Measurements from ENCODE around the gene IMMP2L. TPM values are rescaled to one million over a fixed set of nuclear protein-coding genes. Genes with fewer than 3 reads are reported as not detected.

IMMP2L gene
- polyA plus RNA-seq, 1 donor (not counting 4 experiments of a cell fraction or from before 2014, with no cell fraction given): 14.1 TPM

DNA sequence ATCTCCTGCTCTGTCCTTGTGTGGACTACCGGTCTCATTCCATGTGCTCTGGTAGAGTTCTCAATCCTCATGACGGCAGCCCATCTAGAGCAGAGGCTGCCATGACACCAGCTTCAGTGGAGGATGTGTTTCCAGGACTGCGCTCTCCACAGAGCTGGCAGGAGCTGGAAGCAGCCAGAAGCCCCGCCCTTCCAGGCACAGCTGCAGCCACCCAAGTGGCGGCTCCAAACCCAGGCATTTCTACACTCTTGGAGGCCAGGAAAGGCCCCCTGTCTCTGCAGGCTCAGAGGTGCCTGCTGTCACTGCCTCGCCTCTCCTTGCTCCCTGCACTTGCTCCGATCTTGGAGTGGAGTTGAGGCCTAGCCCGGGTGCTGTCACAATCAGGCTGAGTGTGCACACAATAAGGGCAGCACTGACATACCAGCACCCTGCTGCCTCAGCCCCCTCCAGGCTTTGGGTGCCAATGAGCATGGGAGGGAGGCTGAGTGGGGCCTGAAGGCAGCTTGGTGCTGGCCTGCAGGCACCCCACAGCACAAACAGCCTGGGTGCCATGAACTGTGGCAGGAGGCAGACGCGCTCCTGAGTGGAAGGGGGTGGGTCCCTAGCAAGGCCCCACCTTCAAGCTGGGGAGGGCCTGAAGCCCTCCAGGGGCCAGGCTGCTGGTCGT, 349.3 kb downstream of the IMMP2L start:
- Histone ChIP-seq H3K4me3 (ENCODE audit: control insufficient read depth in 2 of 3, extremely low read depth in 1 of 3, insufficient read depth in 2 of 3, low read depth in 1 of 3, low read length in 3 of 3) (no peak overlapping the region), H3K27ac (ENCODE audit: control insufficient read depth, insufficient read depth, low read length) (no peak overlapping the region), H3K4me2 (ENCODE audit: control insufficient read depth, extremely low read depth, insufficient read depth, low read depth, low read length) (no peak overlapping the region), H3K9me3 (ENCODE audit: control insufficient read depth, low read depth, low read length) (no peaks in the 10 kb centered on the region), H3K27me3 (ENCODE audit: control insufficient read depth, extremely low read depth, insufficient read depth, low read length) (no peaks in the 10 kb centered on the region), H3K9me1 (ENCODE audit: control insufficient read depth, extremely low read depth, insufficient read depth, low read length) (no peaks in the 10 kb centered on the region), H2AFZ (ENCODE audit: control insufficient read depth, low read length) (no peak overlapping the region), H3K79me2 (ENCODE audit: control insufficient read depth, insufficient read depth, low read length) (no peaks in the 10 kb centered on the region), H3K9ac (ENCODE audit: control insufficient read depth, extremely low read depth, insufficient read depth, low read length) (no peak overlapping the region), H3K36me3 (ENCODE audit: control insufficient read depth in 2 of 2, extremely low read depth in 1 of 2, insufficient read depth in 2 of 2, low read length in 2 of 2) (no peaks in the 10 kb centered on the region), H3K4me1 (ENCODE audit: control insufficient read depth, extremely low read depth, insufficient read depth, low read length) (no peaks in the 10 kb centered on the region), H4K20me1 (ENCODE audit: control insufficient read depth, extremely low read depth, insufficient read depth, low read length) (no peaks in the 10 kb centered on the region)
- TF ChIP-seq CTCF (optimal IDR thresholded peaks at IDR 0.05 in 1 of 3, IDR thresholded peaks at IDR 0.05 in 1 of 3, conservative IDR thresholded peaks at IDR 0.05 in 1 of 3; ENCODE audit: extremely low read depth in 1 of 3, insufficient read depth in 2 of 3, low read length in 3 of 3) (no peak), EZH2 (IDR thresholded peaks at IDR 0.05; ENCODE audit: low read length) (no peak)
- dilution Hi-C loops (cut with MboI; ENCODE audit: extremely low pct_ligation_motif_present, low sequenced_read_pairs): no loop called here
- no peak for FAIRE-seq
- DNase-seq (ENCODE audit: low read depth, low spot score): no peak

GRCh38 chr7:111210996-111211395, 351.3 kb downstream of the IMMP2L start:
- H3K9ac ChIP-seq (ENCODE audit: control insufficient read depth, extremely low read depth, insufficient read depth, low read length): no peak overlapping the region
- dilution Hi-C loops (cut with MboI; ENCODE audit: extremely low pct_ligation_motif_present, low sequenced_read_pairs): no loop called here
- no peak overlapping the region for H3K4me2 ChIP-seq (ENCODE audit: control insufficient read depth, extremely low read depth, insufficient read depth, low read depth, low read length)
- no peak overlapping the region for H3K4me3 ChIP-seq (ENCODE audit: control insufficient read depth in 2 of 3, extremely low read depth in 1 of 3, insufficient read depth in 2 of 3, low read depth in 1 of 3, low read length in 3 of 3)
- TF ChIP-seq EZH2 (IDR thresholded peaks at IDR 0.05; ENCODE audit: low read length): no peak
- TF ChIP-seq CTCF (optimal IDR thresholded peaks at IDR 0.05 in 1 of 3, IDR thresholded peaks at IDR 0.05 in 1 of 3, conservative IDR thresholded peaks at IDR 0.05 in 1 of 3; ENCODE audit: extremely low read depth in 1 of 3, insufficient read depth in 2 of 3, low read length in 3 of 3): no peak
- FAIRE-seq: no peak
- no peak for DNase-seq (ENCODE audit: low read depth, low spot score)
- H3K4me1 ChIP-seq (ENCODE audit: control insufficient read depth, extremely low read depth, insufficient read depth, low read length): no peaks in the 10 kb centered on the region
- H4K20me1 ChIP-seq (ENCODE audit: control insufficient read depth, extremely low read depth, insufficient read depth, low read length): no peaks in the 10 kb centered on the region
- no peaks in the 10 kb centered on the region for H3K9me3 ChIP-seq (ENCODE audit: control insufficient read depth, low read depth, low read length)
- H2AFZ ChIP-seq (ENCODE audit: control insufficient read depth, low read length): no peak overlapping the region
- H3K27ac ChIP-seq (ENCODE audit: control insufficient read depth, insufficient read depth, low read length): no peak overlapping the region
- no peaks in the 10 kb centered on the region for H3K36me3 ChIP-seq (ENCODE audit: control insufficient read depth in 2 of 2, extremely low read depth in 1 of 2, insufficient read depth in 2 of 2, low read length in 2 of 2)
- H3K27me3 ChIP-seq (ENCODE audit: control insufficient read depth, extremely low read depth, insufficient read depth, low read length): no peaks in the 10 kb centered on the region
- no peaks in the 10 kb centered on the region for H3K79me2 ChIP-seq (ENCODE audit: control insufficient read depth, insufficient read depth, low read length)
- no peaks in the 10 kb centered on the region for H3K9me1 ChIP-seq (ENCODE audit: control insufficient read depth, extremely low read depth, insufficient read depth, low read length)

All from keratinocyte (primary cell).